DMS79 (cell line): Measurements from ENCODE around the gene CTAG1A.
A peak's percentile ranks its signal among the peaks of the same experiment; 100 is the strongest.
"Not testable (repeated sequence)": the region's sequence is repeated elsewhere in the genome, so short reads cannot be mapped to it uniquely, and the experiment has no call there.

Experiments used
- DNase-seq: peaks from one replicate; lab custom pipeline; 2025; lab: John Stamatoyannopoulos, UW

Gene CTAG1A

DNA sequence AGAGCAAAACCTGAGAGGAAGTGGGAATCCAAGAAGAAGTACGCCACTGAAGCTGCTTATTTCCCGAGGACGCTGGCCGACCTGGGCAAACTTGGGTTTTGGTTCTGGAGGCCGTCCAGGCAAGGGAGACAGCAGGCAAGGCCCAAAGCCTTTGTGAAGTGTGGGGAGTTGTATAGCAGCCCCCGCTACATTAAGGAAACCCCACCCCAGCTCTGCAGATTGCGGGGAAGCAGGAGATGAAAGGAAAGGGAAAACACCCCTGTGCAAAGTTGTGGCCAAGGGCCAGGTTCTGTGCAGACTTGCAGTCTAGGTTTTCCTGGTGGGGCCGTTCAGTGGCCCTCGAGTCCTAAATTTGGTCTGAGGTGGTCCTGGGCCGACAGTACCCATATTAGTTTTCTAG, 11.9 kb upstream of the CTAG1A start:
- DNase-seq, result not testable (repeated sequence)

DNA sequence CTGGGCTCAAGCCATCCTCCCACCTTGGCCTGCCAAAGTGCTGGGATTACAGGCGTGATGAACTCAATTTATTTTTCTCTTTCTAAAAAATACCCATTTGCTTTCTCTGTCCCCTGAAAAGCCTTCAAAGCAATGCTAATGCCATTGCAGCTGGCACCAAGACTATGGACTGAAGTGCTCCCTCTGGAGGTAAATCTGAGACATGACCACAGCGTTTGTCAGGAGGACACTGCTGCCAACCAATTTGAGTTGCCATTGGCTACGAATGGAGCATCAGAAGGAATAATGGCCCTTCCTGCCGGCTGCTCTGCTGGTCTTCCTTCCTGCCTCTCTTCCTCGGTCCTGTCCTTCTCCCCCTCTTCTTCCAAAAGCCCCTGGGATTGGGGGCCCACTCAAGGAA, 9.9 kb upstream of the CTAG1A start:
- not testable (repeated sequence) for DNase-seq

DNA sequence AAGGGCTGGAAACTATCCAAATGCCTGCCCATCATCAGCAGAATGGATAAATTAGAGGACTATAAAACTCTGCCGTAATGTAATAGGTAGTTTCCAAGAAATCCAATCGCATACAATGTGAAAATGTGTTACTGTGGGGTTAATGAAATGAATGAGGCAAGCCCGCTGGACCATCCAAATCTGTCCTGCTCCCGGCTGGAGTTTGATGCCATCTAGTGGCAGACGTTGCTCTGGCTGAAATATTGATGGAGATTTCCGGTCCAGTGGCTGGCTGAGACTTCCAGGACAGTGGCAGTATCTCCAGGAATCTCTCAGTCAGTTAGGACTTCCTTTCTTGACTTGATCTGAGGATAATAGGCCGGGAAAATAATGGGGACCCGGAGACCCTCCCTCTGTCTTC, 1.9 kb upstream of the CTAG1A start:
- DNase-seq, result not testable (repeated sequence)

DNA sequence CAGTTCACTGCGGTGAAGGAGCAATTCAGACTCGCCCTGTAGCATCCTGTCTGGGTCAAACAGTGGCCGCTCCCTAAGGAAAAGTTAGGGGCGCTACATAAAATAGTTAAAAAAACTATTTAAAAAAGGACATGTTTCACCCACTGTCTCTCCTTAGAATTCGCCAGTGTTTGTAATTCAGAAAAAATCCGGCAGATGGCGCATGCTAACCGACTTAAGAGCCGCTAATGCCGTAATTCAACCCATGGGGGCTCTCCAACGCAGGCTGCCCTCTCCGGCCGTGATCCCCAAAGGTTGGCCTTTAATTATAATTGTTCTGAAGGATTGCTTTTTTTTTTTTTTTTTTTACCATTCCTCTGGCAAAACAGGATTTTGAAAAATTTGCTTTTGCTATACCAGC, 5.5 kb downstream of the CTAG1A start:
- not testable (repeated sequence) for DNase-seq

DNA sequence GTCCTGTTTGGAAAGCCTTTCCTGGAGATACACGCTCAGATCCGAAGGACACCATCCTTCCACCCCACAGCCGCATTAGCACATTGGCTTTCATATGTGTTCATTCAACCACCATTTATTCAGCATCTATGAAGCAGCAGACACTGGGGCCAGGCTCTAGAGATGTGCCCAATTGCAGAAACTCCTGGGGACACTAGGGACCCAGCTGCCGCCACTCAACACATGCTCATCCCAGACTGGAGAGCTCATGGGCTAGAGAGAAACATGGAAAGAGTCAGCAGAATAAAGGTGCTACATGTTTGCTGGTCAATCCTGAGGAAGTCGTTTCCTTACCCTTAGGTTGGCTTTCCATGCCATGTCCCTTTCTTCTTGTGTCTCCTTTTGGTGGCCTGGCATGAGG, 7.6 kb downstream of the CTAG1A start:
- no peak for DNase-seq

DNA sequence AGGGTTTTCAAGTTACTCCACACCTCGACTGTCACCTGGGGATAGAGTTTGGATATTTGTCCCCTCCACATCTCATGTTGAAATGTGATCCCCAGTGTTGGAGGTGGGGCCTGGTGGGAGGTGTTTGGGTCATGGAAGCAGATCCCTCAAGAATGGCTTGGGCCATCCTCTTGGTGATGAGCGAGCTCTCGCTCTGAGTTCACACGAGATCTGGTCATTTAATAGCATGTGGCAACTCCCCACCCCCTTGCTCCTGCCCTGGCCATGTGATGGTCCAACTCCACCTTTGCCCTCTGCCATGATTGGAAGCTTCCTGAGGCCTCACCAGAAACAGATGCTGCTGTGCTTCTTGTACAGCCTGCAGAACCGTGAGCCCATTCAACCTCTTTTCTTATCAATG, 8.3 kb downstream of the CTAG1A start:
- no peak for DNase-seq

DNA sequence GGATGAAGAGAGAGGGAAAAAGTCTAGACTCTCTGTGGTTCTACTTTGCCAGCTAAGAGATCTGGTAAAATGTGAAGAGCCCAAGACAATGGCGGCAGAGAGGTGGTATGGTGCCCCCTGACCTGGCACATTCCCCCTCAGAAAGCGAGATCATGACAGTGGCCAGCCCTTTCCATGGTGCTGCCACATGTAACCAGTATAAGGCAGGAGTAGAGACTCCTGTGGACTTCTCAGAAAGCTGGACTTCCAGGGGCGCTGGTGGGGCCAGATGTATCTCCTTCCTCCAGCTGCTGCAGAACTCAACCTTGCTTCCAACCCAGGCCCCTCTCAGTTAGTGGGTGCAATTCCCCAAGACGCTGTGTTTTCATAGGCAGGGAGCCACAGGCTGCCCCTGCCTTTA, 9.6 kb downstream of the CTAG1A start:
- no peak for DNase-seq

DNA sequence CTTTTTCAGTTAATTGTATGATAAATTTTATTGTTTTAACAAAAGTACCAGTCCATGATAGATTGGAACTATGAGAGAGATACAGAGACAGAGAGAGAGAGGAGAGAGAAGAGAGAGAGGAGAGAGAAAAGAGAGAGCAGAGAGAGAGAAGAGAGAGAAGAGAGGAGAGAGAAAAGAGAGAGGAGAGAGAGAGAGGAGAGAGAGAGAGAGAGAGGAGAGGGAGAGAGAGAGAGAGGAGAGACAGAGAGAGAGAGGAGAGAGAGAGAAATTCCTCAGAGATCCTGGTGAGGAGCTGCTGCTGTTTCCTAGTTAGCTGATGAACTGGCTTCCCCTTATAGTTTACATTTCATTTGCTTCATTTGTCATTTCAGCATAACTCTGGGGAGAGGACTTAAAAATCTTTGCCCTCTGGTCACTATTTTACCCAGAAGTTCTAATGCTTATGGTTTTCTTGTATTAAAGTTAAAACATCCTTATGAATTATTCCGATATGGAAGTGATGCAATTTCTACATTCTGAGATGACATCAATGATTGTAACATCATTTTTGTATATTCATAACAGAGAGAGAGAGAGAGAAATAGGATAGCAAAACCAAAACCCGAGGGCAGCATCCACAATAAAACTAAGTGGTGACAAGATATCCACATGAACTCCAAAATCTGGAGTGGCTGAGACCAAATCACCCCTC, 10.8 kb downstream of the CTAG1A start:
- no peak for DNase-seq

DNA sequence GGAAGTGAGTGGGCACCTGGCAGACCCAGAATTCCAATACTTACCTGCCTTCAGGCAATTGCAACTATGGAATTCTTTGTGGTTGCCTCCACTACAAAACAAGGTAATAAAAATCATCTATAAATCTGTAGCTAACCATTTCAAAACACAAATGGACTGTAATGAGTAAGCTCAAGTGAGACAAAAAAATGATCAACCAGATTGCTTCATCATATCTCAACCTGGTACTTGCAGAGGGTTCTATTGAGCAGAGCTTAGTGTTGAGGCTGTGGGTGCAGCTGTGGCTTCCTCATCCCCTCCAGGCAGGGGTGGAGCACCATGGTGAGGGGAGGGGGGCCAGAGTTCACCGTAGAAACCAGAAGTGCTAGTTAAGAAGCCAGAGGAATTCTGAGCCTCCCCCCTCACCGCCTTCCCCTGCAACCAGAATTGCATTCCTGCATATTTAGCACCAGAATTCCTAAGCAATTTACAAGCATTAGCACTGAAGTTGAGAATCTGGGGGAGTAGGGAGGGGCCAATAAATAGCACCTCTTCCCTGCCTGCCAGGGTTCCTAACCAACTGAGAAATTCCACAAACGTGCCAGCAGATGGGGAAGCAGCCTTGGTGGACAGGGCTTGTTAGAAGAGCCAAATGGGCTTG, 11.5 kb downstream of the CTAG1A start:
- DNase-seq, result no peak

DNA sequence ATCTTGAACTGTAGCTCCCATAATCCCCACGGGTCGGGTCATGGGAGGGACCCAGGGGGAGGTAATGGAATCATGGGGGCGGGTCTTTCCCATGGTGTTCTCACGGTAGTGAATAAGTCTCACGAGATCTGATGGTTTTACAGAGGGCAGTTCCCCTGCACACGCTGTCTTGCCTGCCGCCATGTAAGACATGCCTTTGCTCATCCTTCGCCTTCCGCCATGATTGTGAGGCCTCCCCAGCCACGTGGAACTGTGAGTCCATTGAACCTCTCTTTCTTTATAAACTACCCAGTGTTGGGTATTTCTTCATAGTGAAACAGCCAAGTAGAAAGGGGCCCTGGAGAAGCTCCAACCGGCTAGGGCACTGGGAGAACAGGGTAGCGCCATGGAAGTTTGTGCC, 12.3 kb downstream of the CTAG1A start:
- no peak for DNase-seq

DNA sequence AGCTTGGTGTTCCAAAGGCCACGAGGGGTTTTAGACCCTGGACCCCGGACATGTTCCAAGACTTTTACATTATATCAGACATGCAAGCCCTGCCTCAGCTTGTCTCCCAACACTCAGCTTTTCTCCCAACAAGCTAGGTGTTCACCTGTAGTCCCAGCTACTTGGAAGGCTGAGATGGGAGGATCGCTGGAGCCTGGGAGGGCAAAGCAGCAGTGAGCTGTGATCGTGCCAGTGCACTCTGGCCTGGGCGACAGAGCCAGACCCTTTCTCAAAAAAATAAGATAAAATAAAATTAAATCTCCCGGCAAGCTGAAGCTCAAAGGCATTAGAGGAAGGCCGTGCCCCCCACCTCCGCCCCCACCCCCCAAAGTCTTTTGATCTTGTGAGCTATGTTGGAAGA, 13.7 kb downstream of the CTAG1A start:
- no peak for DNase-seq

DNA sequence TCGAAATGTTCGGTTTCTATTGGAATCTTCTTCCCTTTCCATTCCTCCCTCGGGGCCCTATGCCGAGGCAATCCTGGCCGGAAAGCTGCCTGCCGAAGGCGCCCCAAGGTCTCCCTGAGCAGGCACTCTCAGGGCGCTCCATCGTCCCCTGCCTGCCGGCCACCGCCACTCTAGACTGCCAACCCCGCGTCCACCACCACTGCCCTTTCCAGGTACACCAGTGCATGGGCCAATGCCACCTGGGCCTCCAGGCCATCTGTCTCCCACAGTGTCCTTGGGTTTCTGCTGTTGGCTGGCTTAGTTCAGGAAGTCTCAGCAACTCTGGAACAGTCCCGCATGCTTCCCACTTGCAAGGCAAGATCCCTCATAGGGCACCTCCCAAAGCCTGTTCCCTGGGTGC, 14.6 kb downstream of the CTAG1A start:
- DNase-seq, result no peak

DNA sequence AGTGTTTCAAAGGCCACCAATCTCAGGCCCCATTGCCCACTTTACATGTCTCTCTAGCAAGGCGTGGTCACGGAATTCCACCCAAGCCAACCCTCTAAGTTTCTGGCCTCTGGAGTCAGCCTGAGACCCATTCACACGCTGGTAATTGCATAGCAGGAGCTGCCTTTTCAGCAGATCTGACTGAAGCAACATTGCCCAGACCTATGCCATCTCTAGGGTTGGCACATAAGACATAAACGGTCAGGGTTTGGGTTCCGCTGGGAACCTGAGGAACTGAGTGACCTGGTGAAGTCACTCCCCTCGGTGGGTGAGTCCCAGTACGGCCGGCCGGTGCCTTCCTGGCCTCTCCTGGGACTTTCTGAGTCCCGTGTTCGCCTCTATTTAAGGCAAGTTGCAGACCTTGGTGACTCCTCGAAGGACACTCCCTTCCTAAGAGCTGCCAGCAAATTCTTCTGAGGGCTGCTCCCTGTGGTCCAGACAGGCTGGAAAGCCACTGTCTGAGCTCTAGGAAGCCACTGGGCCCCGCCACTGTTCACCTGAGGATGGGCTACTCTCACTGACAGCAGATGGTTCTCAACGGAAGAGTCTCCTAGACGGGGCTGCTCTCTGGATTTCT, 15.9 kb downstream of the CTAG1A start:
- DNase-seq, result no peak

DNA sequence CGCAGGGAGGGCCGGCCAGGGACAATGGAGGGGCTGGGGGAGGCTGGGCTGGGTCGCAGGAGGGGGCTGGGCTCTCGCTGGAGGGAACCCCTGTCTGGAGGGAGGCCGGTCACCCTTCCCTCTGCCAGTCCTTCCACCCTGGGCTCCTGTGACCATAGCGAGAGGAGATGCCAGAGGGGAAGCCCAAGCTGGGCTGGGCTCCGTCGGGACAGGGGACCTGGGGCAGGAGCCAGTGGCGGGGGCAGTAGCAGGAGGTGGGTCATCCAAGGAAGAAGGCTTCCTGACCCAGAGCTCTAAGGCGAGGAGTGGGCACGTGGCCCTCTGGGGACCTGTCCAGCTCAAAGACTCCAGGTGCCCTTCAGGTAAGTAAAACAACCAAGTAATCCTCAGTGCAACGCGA, 17.3 kb downstream of the CTAG1A start:
- DNase-seq, result no peak

DNA sequence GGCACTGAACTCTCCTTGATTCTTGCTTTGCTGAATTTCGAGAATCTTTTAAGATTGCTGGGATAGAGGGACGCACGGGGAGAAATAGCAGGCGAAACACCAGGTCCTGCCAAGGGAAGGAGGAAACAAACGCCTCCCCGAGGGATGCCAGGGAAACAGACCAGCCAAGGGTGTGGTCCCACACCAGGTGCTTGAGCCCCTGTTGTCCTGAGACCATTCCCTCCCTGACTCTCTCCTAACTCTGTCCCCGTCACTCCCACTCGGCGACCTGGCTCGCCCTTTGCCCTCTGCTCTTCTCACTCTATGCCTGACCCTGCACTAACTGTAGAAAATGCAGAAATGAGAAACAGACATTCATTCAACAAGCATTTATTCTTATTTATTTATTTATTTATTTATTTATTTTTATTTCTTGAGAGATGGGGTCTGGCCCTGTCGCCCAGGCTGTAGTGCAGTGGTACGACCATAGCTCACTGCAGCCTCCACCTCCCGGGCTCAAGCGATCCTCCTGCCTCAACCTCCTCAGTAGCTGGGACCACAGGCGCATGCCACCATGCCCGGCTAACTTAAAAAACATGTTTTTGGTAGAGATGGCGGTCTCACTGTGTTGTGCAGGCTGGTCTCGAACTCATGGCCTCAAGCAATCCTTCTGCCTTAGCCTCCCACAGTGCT, 18.0 kb downstream of the CTAG1A start:
- DNase-seq, result no peak

DNA sequence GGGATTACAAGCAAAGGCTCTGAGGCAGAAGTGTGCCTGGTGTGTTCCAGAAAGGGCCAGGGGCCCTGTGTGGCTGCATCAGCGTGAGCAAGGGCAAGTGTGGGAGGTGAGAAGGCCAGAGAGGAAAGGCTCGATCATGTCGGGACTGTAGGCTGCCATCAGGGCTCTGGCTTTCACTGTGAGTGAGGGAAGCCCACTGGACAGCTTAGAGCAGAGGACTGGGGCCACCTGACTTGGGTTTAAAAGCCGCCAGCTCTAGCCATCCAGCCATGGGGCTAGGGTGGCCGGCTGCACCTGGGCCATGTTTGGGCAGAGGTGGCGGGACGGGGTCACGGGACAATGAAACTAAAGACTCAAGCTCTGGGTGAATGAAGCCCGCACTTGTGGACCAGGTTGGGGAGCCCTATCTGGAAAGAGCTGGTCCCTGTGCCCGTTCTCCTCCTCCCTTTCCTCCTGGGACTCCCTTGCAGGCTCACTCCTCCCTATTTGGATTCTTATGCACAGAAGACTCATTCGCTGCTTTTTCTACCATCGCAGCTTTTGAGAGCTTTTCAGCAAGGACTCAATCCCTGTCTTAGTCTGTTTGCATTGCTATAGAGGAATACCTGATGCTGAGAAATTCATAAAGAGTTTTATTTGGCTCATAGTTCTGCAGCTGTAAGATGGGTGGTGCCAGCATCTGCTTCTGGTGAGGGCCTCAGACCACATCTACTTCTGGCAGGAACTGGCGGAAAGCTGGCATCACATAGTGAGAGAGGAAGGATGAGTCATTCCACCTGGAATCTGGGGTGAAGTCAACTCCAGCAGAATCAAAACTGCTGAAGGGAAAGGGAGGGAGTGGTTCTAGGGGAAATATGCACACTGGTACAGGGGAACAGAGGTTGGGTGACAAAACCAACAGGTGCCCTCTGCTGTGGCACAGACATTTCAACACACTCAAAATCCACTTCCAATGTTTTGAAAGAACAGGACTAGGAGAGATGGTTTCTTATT, 18.8 kb downstream of the CTAG1A start:
- DNase-seq, result peak; percentile 10

DNA sequence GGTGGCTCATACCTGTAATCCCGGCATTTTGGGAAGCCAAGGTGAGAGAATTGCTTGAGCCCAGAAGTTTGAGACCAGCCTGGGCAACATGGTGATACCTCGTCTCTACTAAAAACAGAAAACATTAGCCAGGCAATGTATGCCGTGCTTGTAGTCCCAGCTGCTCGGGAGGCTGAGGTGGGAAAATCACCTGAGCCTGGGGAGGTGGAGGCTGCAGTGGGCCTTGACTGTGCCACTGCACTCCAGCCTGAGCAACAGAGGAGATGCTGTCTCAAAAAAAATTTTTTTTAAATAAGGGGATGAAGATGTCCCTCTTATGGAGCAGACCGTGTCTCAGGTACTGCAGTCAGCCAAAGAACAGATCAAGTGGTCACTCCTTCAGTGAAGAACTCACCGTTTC, 20.6 kb downstream of the CTAG1A start:
- DNase-seq, result no peak

DNA sequence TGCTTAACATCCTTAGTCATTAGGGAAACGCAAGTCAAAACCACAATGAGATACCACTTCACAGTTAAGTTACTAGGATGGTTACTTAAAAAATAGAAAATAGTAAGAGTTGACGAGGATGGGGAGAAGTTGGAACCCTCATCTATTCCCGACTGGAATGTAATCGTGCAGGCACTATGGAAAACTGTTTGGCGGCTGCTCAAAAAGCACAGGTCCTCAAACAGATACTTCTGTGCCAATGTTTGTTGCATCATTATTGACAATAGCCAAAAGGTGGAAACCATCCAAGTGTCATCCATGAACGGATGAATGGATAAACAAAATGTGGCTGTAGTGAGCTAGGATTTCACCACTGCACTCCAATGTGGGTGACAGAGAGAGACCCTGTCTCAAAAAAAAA, 22.4 kb downstream of the CTAG1A start:
- peak; percentile 10 for DNase-seq

DNA sequence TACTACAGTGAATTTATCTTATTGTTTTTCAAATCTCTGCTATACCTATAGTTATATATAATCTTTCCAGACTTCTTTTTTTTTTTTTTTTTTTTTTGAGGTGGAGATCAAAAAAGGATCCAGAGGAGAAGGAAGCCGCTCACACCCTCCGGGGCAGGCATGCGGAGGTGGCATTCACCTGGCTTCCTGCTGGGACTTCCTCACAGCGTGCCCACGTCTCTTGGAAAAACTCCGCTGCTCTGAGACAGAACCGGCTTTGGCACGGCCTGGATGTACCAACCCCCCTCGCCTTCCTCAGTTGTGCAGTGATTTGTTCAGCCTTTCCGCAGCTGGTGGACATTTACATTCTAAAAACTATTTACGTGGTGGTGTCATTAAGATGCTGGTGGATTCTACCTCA, 23.0 kb downstream of the CTAG1A start:
- not testable (repeated sequence) for DNase-seq

DNA sequence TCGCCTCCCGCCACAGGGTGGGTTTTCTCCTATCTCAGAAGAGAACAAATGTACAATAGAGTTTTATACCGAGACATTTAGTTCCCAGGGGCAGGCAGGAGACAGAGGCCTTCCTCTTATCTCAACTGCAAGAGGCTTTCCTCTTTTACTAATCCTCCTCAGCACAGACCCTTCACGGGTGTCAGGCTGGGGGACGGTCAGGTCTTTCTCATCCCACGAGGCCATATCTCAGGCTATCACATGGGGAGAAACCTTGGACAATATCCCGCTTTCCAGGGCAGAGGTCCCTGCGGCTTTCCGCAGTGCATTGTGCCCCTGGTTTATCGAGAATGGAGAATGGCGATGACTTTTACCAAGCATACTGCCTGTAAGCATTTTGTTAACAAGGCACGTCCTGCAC, 23.9 kb downstream of the CTAG1A start:
- not testable (repeated sequence) for DNase-seq

DNA sequence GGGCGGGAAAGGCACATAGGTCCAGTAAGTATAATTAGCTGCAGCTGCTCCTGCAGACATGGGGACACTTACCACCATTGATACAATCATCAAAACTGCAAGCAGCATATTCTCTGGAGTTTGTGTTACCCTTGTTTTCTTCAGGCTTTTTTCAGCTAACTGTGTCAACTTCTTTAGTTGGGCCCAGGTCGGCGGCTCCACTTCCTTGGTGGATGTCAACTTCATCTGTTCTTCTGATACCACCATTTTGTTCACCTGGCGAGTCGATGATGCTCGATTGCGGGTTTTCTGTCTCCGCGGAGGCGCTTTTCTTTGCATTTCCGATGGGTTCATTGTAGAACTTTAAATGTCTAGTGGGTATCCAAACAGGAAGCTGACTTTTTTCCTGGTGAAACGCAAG, 26.2 kb downstream of the CTAG1A start:
- DNase-seq, result not testable (repeated sequence)

DNA sequence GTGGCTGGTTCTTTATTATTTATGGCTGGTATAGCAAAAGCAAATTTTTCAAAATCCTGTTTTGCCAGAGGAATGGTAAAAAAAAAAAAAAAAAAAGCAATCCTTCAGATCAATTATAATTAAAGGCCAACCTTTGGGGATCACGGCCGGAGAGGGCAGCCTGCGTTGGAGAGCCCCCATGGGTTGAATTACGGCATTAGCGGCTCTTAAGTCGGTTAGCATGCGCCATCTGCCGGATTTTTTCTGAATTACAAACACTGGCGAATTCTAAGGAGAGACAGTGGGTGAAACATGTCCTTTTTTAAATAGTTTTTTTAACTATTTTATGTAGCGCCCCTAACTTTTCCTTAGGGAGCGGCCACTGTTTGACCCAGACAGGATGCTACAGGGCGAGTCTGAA, 28.7 kb downstream of the CTAG1A start:
- not testable (repeated sequence) for DNase-seq
